ENCODE results near the gene POC1A.
"Not testable (repeated sequence)": the region's sequence is repeated elsewhere in the genome, so short reads cannot be mapped to it uniquely, and the experiment has no call there.

- TF ChIP-seq EP300, CTCF (IDR thresholded peaks at IDR 0.05): not testable (repeated sequence)
Observed at GRCh38 chr3:52178126-52178525, 23.9 kb upstream of the POC1A start.
